Measurements from ENCODE around the gene GPR3. TPM values are rescaled to one million over a fixed set of nuclear protein-coding genes. Genes with fewer than 3 reads are reported as not detected.

The GPR3 gene
- total RNA-seq, 2 experiments from 2014 or later = 1.1 to 1.3 TPM

DNA sequence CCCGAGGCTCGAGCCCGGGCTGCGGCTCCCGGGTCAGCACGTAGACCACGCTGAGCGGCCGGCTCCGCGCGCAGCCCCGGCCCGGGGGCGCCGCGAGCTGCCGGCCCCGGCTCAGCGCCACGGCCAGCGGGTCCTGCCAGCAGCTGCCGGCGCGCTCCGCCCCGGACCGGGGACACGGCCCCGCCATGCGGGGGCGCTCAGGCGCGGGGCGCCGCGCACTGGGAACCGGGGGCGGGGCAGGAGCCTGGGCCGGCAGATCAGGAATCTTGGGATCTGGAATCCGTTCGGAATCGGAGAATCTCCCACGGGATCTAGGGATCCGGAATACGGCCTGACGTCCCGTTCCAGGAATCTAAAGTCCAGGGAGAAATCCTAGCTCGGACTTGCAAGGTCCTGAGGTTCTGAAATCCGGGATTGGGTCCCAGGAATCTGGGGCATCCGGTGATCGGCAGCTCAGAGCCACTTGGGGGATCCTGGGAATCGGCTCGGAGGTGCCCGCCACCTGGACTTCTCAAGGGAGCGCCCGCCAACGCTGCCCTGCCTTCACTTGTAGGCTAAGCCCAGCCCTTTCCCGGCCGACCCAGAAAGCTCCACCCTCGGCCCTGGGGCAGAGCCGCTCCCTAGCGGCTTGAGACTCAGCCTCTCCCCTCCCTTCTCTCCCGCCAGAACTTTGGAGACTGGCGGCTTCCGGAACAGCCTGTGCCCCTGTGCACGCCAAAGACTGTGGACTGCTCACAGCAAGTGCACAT is 25.8 kb upstream of the GPR3 start, which contains the start of gene MAP3K6:
MAP3K6 (minus strand) TSS at position 551 of the 749 bp plus-strand sequence; CDS start at position 187, 364 bp downstream.
- Mint-ChIP-seq H3K27ac (peak within 1 kb of the TSS; percentile 73), H3K9me3 (ENCODE audit: low read depth) (no peaks in the 10 kb centered on the region), H3K36me3 (ENCODE audit: low read depth) (no peaks in the 10 kb centered on the region), H3K27me3 (no peaks in the 10 kb centered on the region), H3K4me3 (peak within 1 kb of the TSS; percentile 75), H3K4me1 (peaks cover 30% of the 10 kb centered on the region)
- intact Hi-C loops (cut with DNase I, micrococcal nuclease) = loop anchor here in 1 of 2 experiments (1.0 kb wide), 2 partner anchors 44 to 132 kb away; partner anchors contain the start of genes TMEM222 and WDTC1
- ChIA-PET POLR2A (interaction anchor here (0.5 to 0.6 kb wide), 2 partner anchors 9 to 46 kb away, joined by 3 to 15 read pairs; no protein-coding TSS in a partner anchor), CTCF (interaction anchor here (0.6 to 3.7 kb wide), 16 partner anchors 10 to 784 kb away, joined by 3 to 28 read pairs (median 5); partner anchors contain the start of genes GPR3 and STX12)
- peak; percentile 60 for ATAC-seq
- peak; percentile 80 for DNase-seq

DNA sequence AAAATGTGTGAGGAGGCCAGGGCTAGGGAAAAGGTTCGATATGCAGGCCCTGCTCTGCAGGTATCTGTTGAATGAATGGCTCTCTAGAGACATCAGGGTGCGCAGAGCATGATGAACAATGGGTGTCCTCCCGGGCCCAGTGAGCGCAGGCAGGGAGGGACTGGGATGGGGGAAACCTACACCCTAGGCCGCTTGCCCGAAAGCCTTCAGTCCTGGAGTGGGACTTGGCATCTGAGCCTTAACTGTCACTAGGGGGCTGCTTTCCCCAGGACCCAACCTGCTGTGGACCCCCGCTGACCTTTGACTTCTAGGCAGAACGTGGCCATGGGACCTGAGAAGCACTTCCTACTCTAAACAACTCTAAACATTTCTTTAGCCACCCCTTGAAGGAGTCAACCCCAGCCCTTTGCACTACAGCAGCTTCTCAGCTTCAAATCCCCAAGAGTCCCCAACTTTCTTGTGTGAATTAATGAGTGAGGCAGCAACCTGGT is 25.2 kb upstream of the GPR3 start:
- ATAC-seq = no peak
- H3K27ac Mint-ChIP-seq = no peak overlapping the region
- intact Hi-C loops (cut with DNase I, micrococcal nuclease) = no loop called here

DNA sequence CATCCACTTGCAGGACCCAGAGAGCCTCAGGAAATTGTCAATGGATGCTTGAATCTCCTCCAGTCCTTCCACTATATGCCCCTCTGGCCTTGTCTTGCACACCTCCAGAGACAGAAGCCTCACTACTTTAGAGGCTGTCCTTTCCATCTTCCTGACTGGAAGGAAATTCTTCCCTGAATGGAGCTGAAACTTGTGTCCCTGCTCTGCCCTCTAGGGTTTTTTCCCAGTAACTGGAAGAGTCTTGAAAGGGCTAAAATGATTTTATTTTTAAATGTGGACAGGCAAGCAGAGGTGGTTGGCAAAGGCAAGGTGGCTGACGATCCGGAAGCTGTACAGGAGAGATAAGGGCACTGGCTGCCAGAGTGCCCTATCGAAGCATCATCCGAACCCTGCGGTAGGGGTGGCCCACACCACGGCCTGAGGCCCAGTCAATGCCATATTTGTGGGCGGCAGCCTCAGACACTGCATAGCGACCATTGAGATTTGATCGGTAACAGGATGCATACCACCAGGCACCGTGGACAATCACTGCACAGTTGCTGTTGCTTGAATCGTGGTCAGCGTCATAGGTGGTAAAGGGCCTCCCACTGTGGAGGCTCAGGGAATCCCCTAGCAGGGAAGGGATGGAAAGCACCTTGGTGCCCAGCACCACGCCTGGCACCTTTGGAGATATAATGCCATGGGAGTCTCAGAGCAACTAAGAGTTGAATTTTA is 23.4 kb upstream of the GPR3 start:
- ChIA-PET POLR2A (no interaction called here), CTCF (interaction anchor here (0.6 to 1.6 kb wide), 5 partner anchors 10 to 300 kb away, joined by 3 read pairs; no protein-coding TSS in a partner anchor)

More for the DNA sequence above, 25.2 kb upstream of the GPR3 start:
- ChIA-PET POLR2A (no interaction called here), CTCF (interaction anchor here (0.6 to 3.7 kb wide), 12 partner anchors 10 to 406 kb away, joined by 3 to 28 read pairs (median 8); partner anchors contain the start of genes GPR3 and STX12)
- H3K9me3 Mint-ChIP-seq (ENCODE audit: low read depth) = no peaks in the 10 kb centered on the region
- peaks cover 30% of the 10 kb centered on the region for H3K4me1 Mint-ChIP-seq
- no peak for DNase-seq
- H3K36me3 Mint-ChIP-seq (ENCODE audit: low read depth) = no peaks in the 10 kb centered on the region
- H3K4me3 Mint-ChIP-seq = peak overlapping the region; percentile 59
- no peaks in the 10 kb centered on the region for H3K27me3 Mint-ChIP-seq

GRCh38 chr1:27372022-27372807 is 20.2 kb upstream of the GPR3 start:
- no peaks in the 10 kb centered on the region for H3K36me3 Mint-ChIP-seq (ENCODE audit: low read depth)
- H3K4me3 Mint-ChIP-seq = no peak overlapping the region
- ChIA-PET POLR2A (no interaction called here), CTCF (interaction anchor here (0.6 to 2.4 kb wide), 6 partner anchors 10 to 230 kb away, joined by 3 to 8 read pairs (median 4); no protein-coding TSS in a partner anchor)
- H3K9me3 Mint-ChIP-seq (ENCODE audit: low read depth) = no peaks in the 10 kb centered on the region
- peaks cover 11% of the 10 kb centered on the region for H3K4me1 Mint-ChIP-seq
- H3K27me3 Mint-ChIP-seq = no peaks in the 10 kb centered on the region
- DNase-seq (no peak), ATAC-seq (no peak)
- intact Hi-C loops (cut with DNase I, micrococcal nuclease) = no loop called here
- H3K27ac Mint-ChIP-seq = no peak overlapping the region

More for the DNA sequence above, 23.4 kb upstream of the GPR3 start:
- no peaks in the 10 kb centered on the region for H3K36me3 Mint-ChIP-seq (ENCODE audit: low read depth)
- H3K9me3 Mint-ChIP-seq (ENCODE audit: low read depth) = no peaks in the 10 kb centered on the region
- H3K27ac Mint-ChIP-seq = no peak overlapping the region
- no peak overlapping the region for H3K4me3 Mint-ChIP-seq
- peaks cover 30% of the 10 kb centered on the region for H3K4me1 Mint-ChIP-seq
- ATAC-seq = no peak
- no peak for DNase-seq
- intact Hi-C loops (cut with DNase I, micrococcal nuclease) = no loop called here
- no peaks in the 10 kb centered on the region for H3K27me3 Mint-ChIP-seq

GRCh38 chr1:27372808-27373690 is 19.4 kb upstream of the GPR3 start:
- no peaks in the 10 kb centered on the region for H3K36me3 Mint-ChIP-seq (ENCODE audit: low read depth)
- no peak overlapping the region for H3K27ac Mint-ChIP-seq
- POLR2A ChIA-PET = no interaction called here
- ATAC-seq = no peak
- H3K4me1 Mint-ChIP-seq = peaks cover 8% of the 10 kb centered on the region
- intact Hi-C loops (cut with DNase I, micrococcal nuclease) = no loop called here
- DNase-seq = no peak
- CTCF ChIA-PET = interaction anchor here (1.4 to 1.7 kb wide), 2 partner anchors 9 to 17 kb away, joined by 4 to 5 read pairs; no protein-coding TSS in a partner anchor
- no peak overlapping the region for H3K4me3 Mint-ChIP-seq
- no peaks in the 10 kb centered on the region for H3K27me3 Mint-ChIP-seq
- no peaks in the 10 kb centered on the region for H3K9me3 Mint-ChIP-seq (ENCODE audit: low read depth)

DNA sequence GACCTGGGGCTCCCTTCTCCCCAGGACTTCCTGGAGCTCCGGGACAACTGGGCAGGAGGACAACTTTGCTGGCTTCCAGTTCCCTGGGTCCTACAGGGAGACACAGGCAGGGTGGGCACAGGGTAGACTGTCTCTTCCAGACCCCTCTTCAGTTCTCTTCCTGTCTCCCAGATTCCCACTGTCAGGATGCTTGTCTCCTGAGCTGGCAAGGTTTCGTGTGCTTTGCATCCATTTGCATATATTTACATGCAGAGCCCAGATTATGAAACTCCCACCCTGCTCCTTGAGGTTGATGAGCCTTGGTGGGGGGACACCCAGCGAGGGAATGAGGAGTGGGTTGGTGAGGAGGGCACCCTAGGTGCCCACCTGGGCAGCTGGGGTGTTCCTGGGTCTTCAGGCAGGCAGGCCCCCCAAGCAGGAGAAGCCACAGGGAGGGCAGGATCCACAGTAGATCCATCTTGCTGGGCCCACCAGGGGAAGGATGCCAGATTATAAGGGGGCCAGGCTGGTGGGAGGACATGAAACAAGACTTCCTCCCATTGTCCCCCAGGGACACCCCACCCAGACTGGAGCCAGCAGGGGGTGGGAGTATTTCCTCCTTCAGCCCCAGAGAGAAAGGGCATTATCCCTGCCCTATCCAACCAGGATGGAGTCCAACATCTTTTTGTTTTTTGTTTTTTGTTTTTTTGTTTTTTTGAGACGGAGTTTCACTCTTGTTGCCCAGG is 17.9 kb upstream of the GPR3 start, which contains the start of gene FCN3:
FCN3 (minus strand) TSS at position 463 of the 725 bp plus-strand sequence; CDS start at position 457, 6 bp downstream.
- ATAC-seq (no peak), DNase-seq (no peak)
- Mint-ChIP-seq H3K27ac (no peak within 1 kb of the TSS), H3K36me3 (ENCODE audit: low read depth) (no peaks in the 10 kb centered on the region), H3K9me3 (ENCODE audit: low read depth) (no peaks in the 10 kb centered on the region), H3K4me3 (no peak within 1 kb of the TSS), H3K4me1 (peaks cover 3% of the 10 kb centered on the region), H3K27me3 (no peaks in the 10 kb centered on the region)
- intact Hi-C loops (cut with DNase I, micrococcal nuclease) = no loop called here
- ChIA-PET POLR2A (no interaction called here), CTCF (interaction anchor here (0.7 to 1.4 kb wide), 5 partner anchors 11 to 370 kb away, joined by 3 to 4 read pairs (median 4); no protein-coding TSS in a partner anchor)

DNA sequence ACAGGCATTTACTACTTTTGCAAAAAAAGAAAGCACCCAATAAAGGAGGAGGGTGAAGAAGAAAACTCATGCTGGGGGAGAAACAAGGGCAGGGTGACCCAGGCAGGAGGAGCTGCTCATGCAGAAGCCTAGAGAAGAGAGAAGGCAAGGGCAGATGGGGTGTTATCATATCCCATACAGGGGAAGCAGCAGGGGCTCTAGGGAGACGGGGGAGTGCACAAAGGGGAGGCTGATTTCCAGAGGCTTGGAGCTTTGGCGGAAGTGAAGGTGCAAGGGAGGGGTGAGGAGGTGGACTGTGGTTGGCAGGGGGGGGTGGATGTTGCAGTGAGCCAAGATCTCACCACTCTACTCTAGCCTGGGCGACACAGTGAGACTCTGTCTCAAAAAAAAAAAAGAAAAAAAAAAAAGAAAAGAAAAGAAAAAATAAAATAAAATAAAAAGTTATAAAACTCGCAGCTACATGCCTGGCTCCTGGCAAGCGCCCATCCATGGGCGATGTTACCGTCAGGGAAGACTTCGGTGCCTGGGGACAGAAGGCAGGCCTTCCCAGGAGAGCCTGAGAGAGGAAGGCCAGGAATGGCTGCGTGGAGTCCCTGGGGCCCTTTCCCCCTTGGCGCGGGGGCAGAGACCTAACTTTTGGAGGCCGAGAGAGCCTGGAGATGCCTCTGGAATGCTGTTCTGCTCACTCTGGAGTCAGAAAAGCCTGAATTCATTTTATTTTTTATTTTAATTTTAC is 14.5 kb upstream of the GPR3 start:
- ChIA-PET CTCF (interaction anchor here (1.0 kb wide), 1 partner anchor 79 kb away, joined by 4 read pairs; no protein-coding TSS in a partner anchor), POLR2A (interaction anchor here (0.6 kb wide), 1 partner anchor 224 kb away, joined by 3 read pairs; no protein-coding TSS in a partner anchor)
- Mint-ChIP-seq H3K36me3 (ENCODE audit: low read depth) (no peaks in the 10 kb centered on the region), H3K27me3 (no peaks in the 10 kb centered on the region), H3K4me3 (no peak overlapping the region), H3K9me3 (ENCODE audit: low read depth) (no peaks in the 10 kb centered on the region), H3K4me1 (no peaks in the 10 kb centered on the region), H3K27ac (no peak overlapping the region)
- DNase-seq (no peak), ATAC-seq (no peak)
- intact Hi-C loops (cut with DNase I, micrococcal nuclease) = no loop called here

DNA sequence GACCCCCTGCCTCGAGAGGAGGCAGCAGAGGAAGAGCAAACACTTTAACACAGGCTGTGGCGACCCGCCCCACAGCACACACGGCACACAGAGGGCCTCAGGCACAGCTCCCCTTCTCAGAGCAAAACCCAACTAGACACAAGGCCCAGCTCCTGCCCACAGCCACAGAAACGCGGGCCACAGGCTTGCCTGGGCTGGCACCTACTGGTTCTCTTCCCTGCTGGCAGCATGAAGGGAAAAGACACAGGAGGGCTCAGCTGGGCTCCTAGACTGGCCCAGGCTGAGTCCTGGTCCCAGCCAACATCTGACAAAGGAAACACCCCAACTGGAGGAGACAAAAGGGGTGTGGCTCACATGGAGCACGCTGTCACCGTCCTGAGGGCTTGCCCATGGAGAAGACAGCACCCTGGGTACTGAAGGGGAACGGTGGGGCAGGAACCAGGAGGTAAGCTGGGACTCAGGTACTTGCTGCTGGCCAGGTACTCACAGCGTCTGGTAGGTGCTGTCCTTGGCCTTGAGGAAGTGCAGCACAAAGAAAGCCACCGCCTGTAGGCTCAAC is 12.8 kb upstream of the GPR3 start:
- intact Hi-C loops (cut with DNase I, micrococcal nuclease) = no loop called here
- no peaks in the 10 kb centered on the region for H3K27me3 Mint-ChIP-seq
- ATAC-seq (no peak), DNase-seq (no peak)
- H3K36me3 Mint-ChIP-seq (ENCODE audit: low read depth) = no peaks in the 10 kb centered on the region
- no peak overlapping the region for H3K4me3 Mint-ChIP-seq
- no peaks in the 10 kb centered on the region for H3K4me1 Mint-ChIP-seq
- H3K9me3 Mint-ChIP-seq (ENCODE audit: low read depth) = no peaks in the 10 kb centered on the region
- CTCF ChIA-PET = interaction anchor here (0.9 to 5.2 kb wide), 2 partner anchors 22 to 47 kb away, joined by 3 to 19 read pairs; no protein-coding TSS in a partner anchor
- POLR2A ChIA-PET = no interaction called here
- no peak overlapping the region for H3K27ac Mint-ChIP-seq

DNA sequence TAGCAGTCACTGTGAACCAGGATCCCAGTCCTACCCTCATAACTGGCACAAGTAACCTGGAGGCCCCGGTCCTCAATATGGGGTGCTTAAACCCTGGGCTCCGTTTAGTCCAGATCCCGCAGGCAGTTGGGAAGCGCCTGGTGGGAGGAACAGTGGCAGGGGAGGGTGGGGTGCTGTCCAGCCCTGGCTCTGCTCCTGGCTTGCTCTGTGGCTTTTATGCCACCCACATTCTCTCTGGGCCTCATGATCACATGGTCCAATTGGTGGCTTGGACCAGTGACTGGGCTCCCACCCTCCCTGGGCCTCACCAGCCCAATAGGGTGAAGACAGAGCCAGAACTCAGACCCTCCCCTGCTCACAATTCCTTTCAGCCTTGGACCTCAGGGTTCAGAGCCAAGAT is 12.2 kb upstream of the GPR3 start:
- no peak overlapping the region for H3K4me3 Mint-ChIP-seq
- no peaks in the 10 kb centered on the region for H3K4me1 Mint-ChIP-seq
- POLR2A ChIA-PET = no interaction called here

More for the DNA sequence above, 12.2 kb upstream of the GPR3 start:
- intact Hi-C loops (cut with DNase I, micrococcal nuclease) = no loop called here
- Mint-ChIP-seq H3K27me3 (no peaks in the 10 kb centered on the region), H3K9me3 (ENCODE audit: low read depth) (no peaks in the 10 kb centered on the region), H3K36me3 (ENCODE audit: low read depth) (no peaks in the 10 kb centered on the region), H3K27ac (no peak overlapping the region)
- CTCF ChIA-PET = interaction anchor here (0.9 to 5.2 kb wide), 2 partner anchors 22 to 48 kb away, joined by 3 to 19 read pairs; no protein-coding TSS in a partner anchor
- DNase-seq (no peak), ATAC-seq (no peak)
